ENCODE data around the gene PDE1C. TPM values are rescaled to one million over a fixed set of nuclear protein-coding genes. Genes with fewer than 3 reads are reported as not detected.

The PDE1C gene
- total RNA-seq, 2 experiments from 2014 or later: not detected

DNA sequence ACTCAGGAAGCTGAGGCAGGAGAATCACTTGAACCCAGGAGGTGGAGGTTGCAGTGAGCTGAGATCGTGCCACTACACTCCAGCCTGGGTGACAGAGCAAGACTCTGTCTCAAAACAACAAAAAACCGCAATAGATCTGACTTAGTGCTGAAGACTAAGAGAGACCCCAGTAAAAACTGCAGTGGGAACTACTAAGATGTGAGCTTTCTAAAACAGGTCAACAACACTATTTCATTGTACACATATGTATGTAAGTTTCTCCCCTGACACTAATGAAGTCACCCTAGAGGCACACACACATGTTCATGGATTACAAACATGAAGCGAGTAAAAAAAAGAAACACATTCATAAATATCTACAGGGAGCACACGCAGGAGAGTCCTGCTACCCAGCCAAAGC, 68.3 kb downstream of the PDE1C start:
- DNase-seq: no peak
- Mint-ChIP-seq H3K36me3 (no peaks in the 10 kb centered on the region), H3K4me3 (no peak overlapping the region), H3K27me3 (no peaks in the 10 kb centered on the region), H3K27ac (no peak overlapping the region), H3K9me3 (peaks cover 16% of the 10 kb centered on the region), H3K4me1 (ENCODE audit: low read depth) (no peaks in the 10 kb centered on the region)
- intact Hi-C loops (cut with micrococcal nuclease): no loop called here
- ChIA-PET POLR2A (interaction anchor here (0.6 kb wide), 1 partner anchor 10 kb away, joined by 3 read pairs; no protein-coding TSS in a partner anchor), CTCF (no interaction called here)

DNA sequence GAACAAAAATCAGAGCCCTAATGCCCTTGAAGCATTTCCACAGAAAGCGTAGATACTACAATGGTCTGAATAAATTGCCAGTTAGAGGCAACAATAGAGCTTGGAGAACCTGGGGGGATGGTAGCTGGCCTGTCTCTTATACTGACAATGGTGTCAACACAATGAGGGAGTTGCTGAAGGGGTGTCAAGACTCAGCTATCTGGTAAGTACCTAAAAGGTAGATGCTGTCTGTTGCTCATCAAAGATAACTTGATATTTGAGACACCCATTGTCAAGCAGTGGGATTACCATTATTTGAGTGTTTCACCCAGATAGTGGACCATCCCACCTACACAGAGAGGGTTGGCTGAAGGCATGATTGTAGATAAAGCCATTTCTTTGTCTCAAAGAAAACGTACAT, 72.8 kb downstream of the PDE1C start:
- Mint-ChIP-seq H3K9me3 (peaks cover 12% of the 10 kb centered on the region), H3K36me3 (no peaks in the 10 kb centered on the region), H3K4me1 (ENCODE audit: low read depth) (no peaks in the 10 kb centered on the region), H3K27ac (no peak overlapping the region), H3K27me3 (no peaks in the 10 kb centered on the region), H3K4me3 (no peak overlapping the region)
- intact Hi-C loops (cut with micrococcal nuclease): no loop called here
- ChIA-PET CTCF (no interaction called here), POLR2A (no interaction called here)
- no peak for DNase-seq

DNA sequence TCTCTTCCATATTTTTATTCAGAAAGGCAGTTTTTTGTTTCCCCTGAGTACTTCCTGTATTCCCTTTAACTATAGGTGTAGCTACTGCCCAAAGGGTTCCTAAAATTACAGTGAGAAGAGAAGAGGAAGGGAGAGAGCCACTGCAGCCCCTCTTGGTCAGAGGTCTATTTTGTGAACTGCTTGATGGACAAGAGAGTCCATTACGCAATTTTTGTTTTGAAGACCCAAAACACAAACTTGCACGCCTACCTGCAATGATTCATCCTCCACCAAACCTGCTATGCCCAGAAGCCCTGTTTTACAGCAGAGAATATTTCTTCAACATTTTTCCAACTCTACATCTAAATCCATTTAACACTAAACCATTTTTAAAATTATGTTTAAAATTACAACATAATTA, 75.1 kb downstream of the PDE1C start:
- H3K27me3 Mint-ChIP-seq: no peaks in the 10 kb centered on the region
- POLR2A ChIA-PET: no interaction called here
- peaks cover under 1% of the 10 kb centered on the region for H3K9me3 Mint-ChIP-seq
- no peak for DNase-seq
- no peak overlapping the region for H3K27ac Mint-ChIP-seq
- intact Hi-C loops (cut with micrococcal nuclease): no loop called here
- no peaks in the 10 kb centered on the region for H3K4me1 Mint-ChIP-seq (ENCODE audit: low read depth)
- CTCF ChIA-PET: no interaction called here
- H3K36me3 Mint-ChIP-seq: no peaks in the 10 kb centered on the region
- no peak overlapping the region for H3K4me3 Mint-ChIP-seq

DNA sequence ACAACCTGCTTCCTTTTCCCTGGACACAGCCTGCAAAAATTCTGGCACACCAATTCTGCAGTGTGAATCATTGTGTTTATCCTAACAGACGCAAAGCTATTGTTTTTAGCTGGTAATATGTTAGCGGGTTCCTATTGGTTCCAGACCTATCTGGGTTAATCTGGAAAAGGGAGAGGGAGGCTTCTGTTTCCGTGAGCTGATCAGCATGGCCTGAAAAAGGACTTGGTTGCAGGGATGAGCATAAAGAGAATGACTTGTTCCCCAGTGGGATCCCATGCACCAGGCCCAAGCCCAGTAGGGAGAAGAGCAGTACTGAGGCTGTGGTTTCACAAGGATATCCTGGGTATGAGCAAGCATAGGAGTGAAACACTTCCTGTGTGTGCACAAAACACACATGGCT, 78.4 kb downstream of the PDE1C start:
- intact Hi-C loops (cut with micrococcal nuclease): no loop called here
- CTCF ChIA-PET: no interaction called here
- Mint-ChIP-seq H3K36me3 (no peaks in the 10 kb centered on the region), H3K4me3 (no peak overlapping the region), H3K4me1 (ENCODE audit: low read depth) (no peaks in the 10 kb centered on the region), H3K9me3 (peaks cover under 1% of the 10 kb centered on the region), H3K27me3 (no peaks in the 10 kb centered on the region), H3K27ac (no peak overlapping the region)
- POLR2A ChIA-PET: interaction anchor here (0.6 kb wide), 1 partner anchor 10 kb away, joined by 3 read pairs; no protein-coding TSS in a partner anchor
- DNase-seq: no peak

DNA sequence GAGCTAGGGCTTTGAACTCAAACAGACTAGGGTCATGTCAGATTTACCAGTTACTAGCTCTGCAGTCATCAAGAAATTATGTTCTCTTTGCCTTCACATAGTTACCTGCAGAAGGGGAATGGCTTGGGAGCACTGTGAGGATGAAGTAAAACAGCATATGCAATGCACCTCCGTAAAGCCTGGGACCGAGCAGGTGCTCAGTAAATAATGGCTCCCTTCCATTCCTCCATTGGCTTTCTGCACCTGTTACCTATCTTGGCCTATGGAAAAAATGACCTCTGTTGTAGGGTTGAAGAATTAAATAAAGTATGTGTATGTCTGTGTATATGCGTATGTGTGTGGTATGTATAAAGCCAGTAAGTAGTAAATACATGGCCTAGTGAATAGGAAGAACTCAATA, 78.8 kb downstream of the PDE1C start:
- no peak overlapping the region for H3K27ac Mint-ChIP-seq
- H3K36me3 Mint-ChIP-seq: no peaks in the 10 kb centered on the region
- no peak for DNase-seq
- H3K4me3 Mint-ChIP-seq: no peak overlapping the region
- CTCF ChIA-PET: no interaction called here
- no peaks in the 10 kb centered on the region for H3K4me1 Mint-ChIP-seq (ENCODE audit: low read depth)
- POLR2A ChIA-PET: no interaction called here
- H3K9me3 Mint-ChIP-seq: peaks cover 2% of the 10 kb centered on the region
- H3K27me3 Mint-ChIP-seq: no peaks in the 10 kb centered on the region
- intact Hi-C loops (cut with micrococcal nuclease): no loop called here

DNA sequence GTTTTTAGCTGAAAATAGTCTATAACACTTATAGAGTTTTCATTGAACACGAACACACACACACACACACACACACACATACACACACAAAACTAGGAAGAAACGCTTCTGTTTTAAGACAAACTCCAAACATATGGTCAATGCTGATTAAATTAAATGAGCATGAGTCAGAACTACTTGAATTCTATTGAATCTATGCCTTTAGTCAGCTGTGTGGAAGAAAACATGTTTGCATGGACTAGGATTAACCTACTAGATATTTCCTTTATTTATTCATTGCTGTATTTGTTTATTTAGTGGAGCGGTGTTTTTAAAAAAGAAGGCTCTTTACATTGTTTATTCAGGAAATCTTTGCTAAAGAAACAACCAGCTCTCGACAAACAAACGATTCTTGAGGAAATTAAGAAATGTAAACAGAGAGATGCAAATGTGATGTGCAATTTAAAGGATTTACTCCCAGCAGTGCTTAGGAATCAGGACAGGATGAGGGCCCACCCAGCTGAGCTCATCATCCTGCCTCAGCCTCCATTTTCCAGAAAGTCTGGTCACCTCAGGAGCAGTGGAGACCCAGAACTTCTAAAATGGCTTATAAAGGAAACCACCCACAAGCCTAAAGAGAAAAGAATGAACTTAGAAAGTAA, 83.2 kb downstream of the PDE1C start:
- intact Hi-C loops (cut with micrococcal nuclease): no loop called here
- Mint-ChIP-seq H3K4me3 (no peak overlapping the region), H3K9me3 (peaks cover 11% of the 10 kb centered on the region), H3K36me3 (no peaks in the 10 kb centered on the region), H3K4me1 (ENCODE audit: low read depth) (no peaks in the 10 kb centered on the region), H3K27ac (no peak overlapping the region), H3K27me3 (no peaks in the 10 kb centered on the region)
- no peak for DNase-seq
- CTCF ChIA-PET: no interaction called here
- POLR2A ChIA-PET: no interaction called here

DNA sequence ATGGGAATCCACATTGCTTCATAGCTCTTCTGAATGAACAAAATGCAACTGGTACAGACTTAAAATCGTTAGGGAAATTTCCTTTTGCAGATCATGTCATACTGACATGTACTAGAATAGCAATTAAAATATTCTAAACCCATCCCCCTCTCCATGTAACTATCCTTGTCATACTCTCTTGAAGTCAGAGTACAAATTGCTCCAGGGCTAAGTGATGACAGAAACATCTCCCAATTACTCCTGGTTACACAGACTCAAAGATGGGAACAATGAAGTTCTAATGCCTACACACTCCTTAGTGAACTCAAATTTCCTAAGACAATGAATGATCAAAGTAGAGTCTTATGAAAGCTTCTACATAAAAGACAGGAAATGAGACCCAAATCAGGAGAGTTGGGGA, 87.2 kb downstream of the PDE1C start:
- H3K4me3 Mint-ChIP-seq: no peak overlapping the region
- H3K27me3 Mint-ChIP-seq: no peaks in the 10 kb centered on the region
- no peak for DNase-seq
- H3K27ac Mint-ChIP-seq: no peak overlapping the region
- no peaks in the 10 kb centered on the region for H3K36me3 Mint-ChIP-seq
- CTCF ChIA-PET: no interaction called here
- peaks cover 15% of the 10 kb centered on the region for H3K9me3 Mint-ChIP-seq
- intact Hi-C loops (cut with micrococcal nuclease): no loop called here
- H3K4me1 Mint-ChIP-seq (ENCODE audit: low read depth): no peaks in the 10 kb centered on the region
- POLR2A ChIA-PET: no interaction called here

DNA sequence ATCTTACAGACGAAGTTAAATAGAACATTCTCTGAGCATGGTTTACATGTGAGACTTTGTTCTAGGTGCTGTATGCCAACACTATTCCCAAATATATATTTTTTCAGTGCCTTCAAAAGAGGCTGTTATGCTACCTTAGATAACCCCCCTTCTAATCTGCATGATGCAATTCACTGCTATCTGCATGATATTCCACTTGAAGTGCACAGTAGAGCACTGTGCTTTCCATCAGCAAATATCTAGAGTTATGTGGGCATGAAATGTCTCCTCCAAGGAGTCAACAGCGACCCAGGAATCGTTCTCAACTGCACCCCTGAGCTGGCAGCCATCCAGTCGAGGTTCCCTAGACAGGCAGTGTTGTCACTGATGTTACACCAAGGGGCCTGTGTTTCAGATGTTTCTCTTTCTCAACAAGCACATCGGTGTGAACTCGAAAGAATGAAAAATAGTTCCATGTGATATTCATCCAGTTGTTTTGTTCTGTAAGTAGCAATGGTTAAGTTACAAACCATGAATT, 88.3 kb downstream of the PDE1C start:
- H3K4me1 Mint-ChIP-seq (ENCODE audit: low read depth): no peaks in the 10 kb centered on the region
- H3K27ac Mint-ChIP-seq: no peak overlapping the region
- intact Hi-C loops (cut with micrococcal nuclease): no loop called here
- ChIA-PET POLR2A (no interaction called here), CTCF (no interaction called here)
- H3K9me3 Mint-ChIP-seq: peaks cover 20% of the 10 kb centered on the region
- DNase-seq: no peak
- no peaks in the 10 kb centered on the region for H3K36me3 Mint-ChIP-seq
- no peaks in the 10 kb centered on the region for H3K27me3 Mint-ChIP-seq
- H3K4me3 Mint-ChIP-seq: no peak overlapping the region

DNA sequence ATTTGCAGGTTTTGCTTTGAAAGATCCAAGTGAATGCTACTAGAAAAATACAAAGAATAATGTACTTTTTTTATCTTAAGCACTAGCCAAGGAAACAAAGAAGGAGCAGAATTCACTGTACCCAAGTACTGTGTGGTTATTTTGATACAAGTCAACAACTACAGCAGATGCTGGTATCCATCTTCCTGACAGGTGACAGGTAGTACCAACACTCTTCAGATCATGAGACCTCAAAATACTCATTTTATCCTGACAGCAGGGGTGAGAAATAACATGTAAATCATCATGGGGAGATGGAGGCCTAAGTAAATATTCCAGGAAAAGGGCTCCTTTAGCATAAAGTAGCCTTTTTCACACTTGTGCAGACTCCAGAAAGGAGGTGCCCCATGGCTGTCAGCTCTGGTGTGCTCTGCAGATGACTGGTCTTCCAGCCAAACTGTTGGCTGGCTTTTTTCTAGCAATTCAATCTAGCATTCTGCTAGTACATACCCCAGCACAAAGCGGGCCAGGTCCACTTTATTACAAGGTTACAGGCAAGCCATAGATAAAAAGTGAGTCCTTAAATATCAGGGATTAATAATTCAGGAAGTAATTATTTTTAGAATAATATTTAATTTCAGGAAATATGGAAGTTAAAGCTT, 90.4 kb downstream of the PDE1C start:
- H3K9me3 Mint-ChIP-seq: peaks cover 17% of the 10 kb centered on the region
- no peaks in the 10 kb centered on the region for H3K27me3 Mint-ChIP-seq
- no peak for DNase-seq
- ChIA-PET POLR2A (no interaction called here), CTCF (interaction anchor here (0.7 kb wide), 1 partner anchor 32 kb away, joined by 3 read pairs; no protein-coding TSS in a partner anchor)
- intact Hi-C loops (cut with micrococcal nuclease): no loop called here
- no peaks in the 10 kb centered on the region for H3K36me3 Mint-ChIP-seq
- no peak overlapping the region for H3K27ac Mint-ChIP-seq
- H3K4me3 Mint-ChIP-seq: no peak overlapping the region
- no peaks in the 10 kb centered on the region for H3K4me1 Mint-ChIP-seq (ENCODE audit: low read depth)

DNA sequence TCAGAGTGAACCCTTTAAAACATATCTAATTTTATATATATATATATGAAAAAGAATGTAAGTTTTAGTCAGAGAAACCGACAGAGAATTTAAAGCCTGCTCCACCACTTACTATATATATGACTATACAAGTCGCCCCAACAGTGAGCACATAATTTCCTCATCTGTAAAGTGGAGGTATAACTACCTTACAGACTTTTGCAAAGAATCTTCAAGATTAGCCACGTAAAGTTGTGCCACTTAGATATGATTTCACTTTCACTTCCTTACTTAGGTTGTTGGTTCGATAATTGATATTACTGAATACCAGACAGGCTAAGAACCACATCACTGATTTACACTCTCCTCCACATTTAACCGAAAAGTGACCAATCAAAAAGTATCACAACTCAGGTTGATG, 94.7 kb downstream of the PDE1C start:
- CTCF ChIA-PET: no interaction called here
- DNase-seq: no peak

DNA sequence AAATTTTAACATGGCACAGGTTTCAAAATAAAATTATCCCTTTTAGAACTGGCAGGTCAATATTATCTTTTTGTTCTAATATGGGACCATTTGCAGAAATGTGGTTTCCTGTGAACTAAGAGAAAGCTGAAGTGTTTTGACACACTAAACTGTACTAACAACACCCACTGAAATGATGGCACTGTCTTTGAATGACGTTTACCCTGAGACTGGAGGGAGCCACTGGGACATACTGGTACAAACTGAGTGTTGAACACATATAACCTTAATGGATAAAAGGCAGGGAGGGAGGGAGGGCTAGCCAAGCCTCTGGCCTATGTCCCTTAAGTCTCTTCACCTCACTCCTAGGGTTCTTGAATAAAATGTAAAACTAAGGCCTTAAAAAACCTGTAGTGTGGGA, 95.9 kb downstream of the PDE1C start:
- ChIA-PET CTCF (no interaction called here), POLR2A (no interaction called here)
- no peak for DNase-seq
- no peaks in the 10 kb centered on the region for H3K4me1 Mint-ChIP-seq (ENCODE audit: low read depth)
- H3K4me3 Mint-ChIP-seq: no peak overlapping the region
- intact Hi-C loops (cut with micrococcal nuclease): no loop called here
- no peak overlapping the region for H3K27ac Mint-ChIP-seq
- no peaks in the 10 kb centered on the region for H3K36me3 Mint-ChIP-seq
- no peaks in the 10 kb centered on the region for H3K27me3 Mint-ChIP-seq
- H3K9me3 Mint-ChIP-seq: peaks cover 13% of the 10 kb centered on the region

More for the DNA sequence above, 94.7 kb downstream of the PDE1C start:
- peaks cover 13% of the 10 kb centered on the region for H3K9me3 Mint-ChIP-seq
- H3K27ac Mint-ChIP-seq: no peak overlapping the region
- intact Hi-C loops (cut with micrococcal nuclease): no loop called here
- no peaks in the 10 kb centered on the region for H3K4me1 Mint-ChIP-seq (ENCODE audit: low read depth)
- POLR2A ChIA-PET: no interaction called here
- no peak overlapping the region for H3K4me3 Mint-ChIP-seq
- no peaks in the 10 kb centered on the region for H3K36me3 Mint-ChIP-seq
- H3K27me3 Mint-ChIP-seq: no peaks in the 10 kb centered on the region

DNA sequence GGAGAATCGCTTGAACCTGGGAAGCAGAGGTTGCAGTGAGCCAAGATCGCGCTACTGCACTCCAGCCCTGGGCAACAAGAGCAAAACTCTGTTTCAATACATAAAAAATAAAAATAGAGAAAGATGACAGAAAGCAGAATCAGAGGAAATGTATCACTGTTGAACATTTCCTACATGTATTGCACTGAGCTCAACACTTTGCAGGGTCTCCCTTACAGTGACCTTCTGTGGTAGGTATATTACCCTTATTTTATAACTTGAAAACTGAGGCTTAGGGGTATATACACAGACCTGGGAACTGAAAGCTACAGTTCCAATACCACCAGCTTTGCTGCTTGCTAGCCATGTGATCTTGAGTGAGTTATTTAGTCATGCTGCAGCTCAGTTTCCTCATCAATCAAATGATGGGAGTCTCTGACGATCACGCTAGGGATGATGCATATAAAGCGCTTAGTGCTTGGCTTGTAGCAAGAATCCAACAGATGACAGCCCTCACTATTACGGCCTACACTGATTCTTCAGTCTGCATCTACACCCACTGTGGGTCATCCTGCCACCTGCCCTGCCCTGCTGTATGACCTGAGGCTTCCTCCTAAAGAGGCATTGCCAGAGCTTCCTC, 99.0 kb downstream of the PDE1C start:
- H3K36me3 Mint-ChIP-seq: no peaks in the 10 kb centered on the region
- CTCF ChIA-PET: no interaction called here
- intact Hi-C loops (cut with micrococcal nuclease): no loop called here
- H3K4me3 Mint-ChIP-seq: no peak overlapping the region
- no peaks in the 10 kb centered on the region for H3K27me3 Mint-ChIP-seq
- H3K27ac Mint-ChIP-seq: no peak overlapping the region
- DNase-seq: no peak
- no peaks in the 10 kb centered on the region for H3K4me1 Mint-ChIP-seq (ENCODE audit: low read depth)
- H3K9me3 Mint-ChIP-seq: peaks cover 10% of the 10 kb centered on the region
- POLR2A ChIA-PET: no interaction called here

DNA sequence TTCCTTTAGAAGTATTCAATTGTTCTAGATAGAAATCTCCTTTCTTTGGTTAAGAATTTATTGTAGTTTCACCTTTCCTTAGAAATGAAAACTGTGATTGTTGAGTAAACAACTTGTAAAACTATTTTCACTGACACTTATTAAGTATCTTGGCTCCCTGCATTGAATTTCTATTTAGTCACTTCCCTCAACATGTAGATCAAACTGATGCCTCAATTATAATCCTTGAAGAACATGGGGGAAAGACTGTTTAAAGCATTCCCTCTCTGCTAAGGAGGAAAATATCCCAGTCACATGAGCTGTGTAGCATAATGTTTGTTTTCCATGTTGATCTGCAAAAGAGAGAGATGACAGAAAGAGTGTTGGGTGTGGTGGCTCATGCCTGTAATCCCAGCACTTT, 99.7 kb downstream of the PDE1C start:
- no peaks in the 10 kb centered on the region for H3K36me3 Mint-ChIP-seq
- intact Hi-C loops (cut with micrococcal nuclease): no loop called here
- ChIA-PET POLR2A (no interaction called here), CTCF (no interaction called here)
- H3K9me3 Mint-ChIP-seq: peaks cover 12% of the 10 kb centered on the region
- H3K27me3 Mint-ChIP-seq: no peaks in the 10 kb centered on the region
- H3K4me3 Mint-ChIP-seq: no peak overlapping the region
- DNase-seq: no peak
- H3K27ac Mint-ChIP-seq: no peak overlapping the region
- no peaks in the 10 kb centered on the region for H3K4me1 Mint-ChIP-seq (ENCODE audit: low read depth)
